GM18526 (cell line): Measurements from ENCODE around the gene ACO2.
A peak's percentile ranks its signal among the peaks of the same experiment; 100 is the strongest.

Experiments
- POLR2A ChIP-seq: IDR thresholded peaks from 3 replicates; pipeline ENCODE4 v1.6.1; 2011; ENCODE audit not compliant: insufficient read length; ENCODE audit errors: extremely low read depth

Gene ACO2

GRCh38 chr22:41447435-41448188 is 21.3 kb upstream of the ACO2 start:
- peak; percentile 70 for TF ChIP-seq POLR2A

GRCh38 chr22:41448189-41448808 is 20.6 kb upstream of the ACO2 start:
- no peak for TF ChIP-seq POLR2A

GRCh38 chr22:41458161-41458728 is 10.7 kb upstream of the ACO2 start:
- no peak for TF ChIP-seq POLR2A

- no peak for TF ChIP-seq POLR2A
Observed at GRCh38 chr22:41459431-41459830, 9.5 kb upstream of the ACO2 start.

- TF ChIP-seq POLR2A, result no peak
Observed at GRCh38 chr22:41461901-41462300, 7.0 kb upstream of the ACO2 start.

- TF ChIP-seq POLR2A, result no peak
Observed at GRCh38 chr22:41469218-41469851, 418 bp downstream of the ACO2 start.

GRCh38 chr22:41470886-41471285 is 2.0 kb downstream of the ACO2 start:
- TF ChIP-seq POLR2A, result no peak

- TF ChIP-seq POLR2A, result no peak
Observed at GRCh38 chr22:41471568-41471967, 2.7 kb downstream of the ACO2 start.

GRCh38 chr22:41474872-41475451 is 6.0 kb downstream of the ACO2 start:
- TF ChIP-seq POLR2A, result no peak

GRCh38 chr22:41478473-41478872 is 9.6 kb downstream of the ACO2 start:
- no peak for TF ChIP-seq POLR2A

GRCh38 chr22:41478891-41479521 is 10.1 kb downstream of the ACO2 start:
- no peak for TF ChIP-seq POLR2A

GRCh38 chr22:41479671-41480396 is 10.9 kb downstream of the ACO2 start:
- no peak for TF ChIP-seq POLR2A

GRCh38 chr22:41480397-41480735 is 11.4 kb downstream of the ACO2 start:
- TF ChIP-seq POLR2A, result no peak

GRCh38 chr22:41481131-41481830 is 12.4 kb downstream of the ACO2 start:
- TF ChIP-seq POLR2A, result no peak
